ENCODE measurements around the gene MPRIP. TPM values are rescaled to one million over a fixed set of nuclear protein-coding genes. Genes with fewer than 3 reads are reported as not detected.

The MPRIP gene
- total RNA-seq, 1 experiment from 2014 or later, result 199 TPM

- H3K4me1 ChIP-seq (replicated peaks), result peaks cover 28% of the 10 kb centered on the region
- DNase-seq (ENCODE audit: low read depth in 1 of 2, low spot score in 2 of 2), result no peak
Observed at GRCh38 chr17:17071531-17072360, 29.5 kb downstream of the MPRIP start.

DNA sequence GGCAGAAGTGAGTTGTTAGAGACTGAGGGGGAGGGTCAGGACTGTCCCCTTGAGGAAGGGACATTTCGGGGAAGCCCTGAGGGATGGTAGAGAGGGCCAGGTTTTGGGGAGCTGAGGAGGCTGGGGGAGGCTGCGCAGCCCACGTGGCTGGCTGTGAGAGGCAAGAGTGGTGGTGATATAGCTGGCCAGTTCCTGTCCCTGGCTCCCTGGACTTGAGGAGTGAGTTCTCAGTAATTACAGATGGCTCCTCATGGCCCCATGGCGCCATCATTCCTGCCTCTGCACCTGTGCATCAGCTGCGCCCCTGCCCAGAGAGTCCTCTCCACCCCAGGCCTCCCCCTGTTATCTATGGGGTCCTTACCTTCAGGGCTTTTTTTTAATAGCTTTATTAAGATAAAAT is 30.3 kb downstream of the MPRIP start:
- no peak for DNase-seq (ENCODE audit: low read depth in 1 of 2, low spot score in 2 of 2)
- Histone ChIP-seq H3K36me3 (peaks cover 78% of the 10 kb centered on the region), H3K27ac (no peak overlapping the region), H3K27me3 (replicated peaks) (no peaks in the 10 kb centered on the region), H3K4me1 (replicated peaks) (peaks cover 22% of the 10 kb centered on the region), H3K4me3 (no peak overlapping the region), H3K9me3 (replicated peaks) (no peaks in the 10 kb centered on the region)

More at GRCh38 chr17:17071531-17072360, 29.5 kb downstream of the MPRIP start:
- Histone ChIP-seq H3K9me3 (replicated peaks) (no peaks in the 10 kb centered on the region), H3K4me3 (no peak overlapping the region), H3K36me3 (peaks cover 75% of the 10 kb centered on the region), H3K27me3 (replicated peaks) (no peaks in the 10 kb centered on the region), H3K27ac (no peak overlapping the region)

- Histone ChIP-seq H3K4me1 (replicated peaks) (peaks cover 22% of the 10 kb centered on the region), H3K27me3 (replicated peaks) (no peaks in the 10 kb centered on the region), H3K4me3 (no peak overlapping the region), H3K36me3 (peaks cover 83% of the 10 kb centered on the region), H3K9me3 (replicated peaks) (no peaks in the 10 kb centered on the region), H3K27ac (no peak overlapping the region)
- DNase-seq (ENCODE audit: low read depth in 1 of 2, low spot score in 2 of 2), result no peak
Observed at GRCh38 chr17:17073030-17073564, 30.8 kb downstream of the MPRIP start.

DNA sequence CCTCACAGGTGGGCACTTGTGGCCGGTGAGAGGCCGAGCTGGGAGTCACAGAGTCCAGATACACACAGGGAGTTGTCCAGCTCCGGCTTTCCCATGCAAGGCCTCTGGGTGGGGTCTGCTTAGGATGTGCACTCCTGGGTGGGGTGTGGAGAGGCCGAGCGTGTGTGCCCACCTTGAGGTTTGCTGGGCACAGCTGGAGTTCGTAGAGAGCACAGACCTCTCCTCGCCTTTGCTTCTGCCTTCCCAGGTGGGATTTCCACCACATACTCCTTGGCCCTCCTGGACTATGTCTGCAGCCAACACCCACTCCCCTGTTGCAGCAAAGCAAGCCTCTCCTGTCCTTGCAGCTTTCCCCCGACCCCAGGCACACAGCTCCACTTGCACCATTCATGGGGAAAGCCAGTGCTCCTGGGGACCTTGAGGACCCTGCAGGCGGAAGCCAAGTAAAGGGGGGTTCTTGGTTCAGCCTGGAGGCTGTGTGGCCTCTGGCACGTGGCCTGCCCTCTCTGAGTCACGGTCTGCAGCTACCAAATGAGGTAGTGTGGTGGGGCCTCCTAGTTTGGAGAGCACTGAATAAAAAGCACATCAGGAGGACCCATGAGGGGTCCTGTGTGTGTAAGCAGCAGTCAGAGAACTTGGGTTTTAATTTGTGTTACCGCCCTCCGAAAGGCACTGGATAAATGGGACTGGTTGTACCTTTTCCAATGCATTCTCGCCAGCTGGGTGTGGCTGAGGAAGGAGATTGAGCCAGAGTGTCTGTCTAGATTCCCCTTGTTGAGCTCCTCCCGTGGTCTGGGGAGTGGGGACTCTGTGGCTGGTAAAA is 31.5 kb downstream of the MPRIP start:
- Histone ChIP-seq H3K4me1 (replicated peaks) (peaks cover 22% of the 10 kb centered on the region), H3K27ac (no peak overlapping the region), H3K4me3 (no peak overlapping the region), H3K36me3 (peaks cover 90% of the 10 kb centered on the region), H3K9me3 (replicated peaks) (no peaks in the 10 kb centered on the region), H3K27me3 (replicated peaks) (no peaks in the 10 kb centered on the region)
- no peak for DNase-seq (ENCODE audit: low read depth in 1 of 2, low spot score in 2 of 2)

GRCh38 chr17:17075125-17075781 is 33.0 kb downstream of the MPRIP start:
- DNase-seq (ENCODE audit: low read depth in 1 of 2, low spot score in 2 of 2), result no peak

DNA sequence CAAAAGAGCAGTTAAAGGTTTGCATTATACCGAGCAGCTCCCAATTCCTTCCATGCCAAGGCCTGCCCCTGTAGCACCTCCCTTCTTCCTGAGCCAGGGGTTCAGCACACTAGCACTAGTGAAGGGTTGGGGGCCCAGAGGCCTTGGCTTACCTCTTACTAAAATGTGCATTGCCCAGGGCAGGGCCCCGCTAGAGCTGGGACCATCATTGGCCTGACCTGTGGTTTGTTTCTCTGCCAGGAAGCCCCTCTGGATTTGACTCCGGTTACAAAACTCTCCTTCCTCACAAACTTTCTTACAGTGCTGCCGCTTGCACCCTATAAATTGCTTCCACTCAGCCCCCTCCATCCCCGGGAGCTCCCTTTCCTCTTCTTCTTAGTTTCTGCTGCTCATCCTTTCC is 33.8 kb downstream of the MPRIP start:
- H3K27ac ChIP-seq, result no peak overlapping the region
- H3K4me1 ChIP-seq (replicated peaks), result peaks cover 18% of the 10 kb centered on the region
- no peak overlapping the region for H3K4me3 ChIP-seq
- DNase-seq (ENCODE audit: low read depth in 1 of 2, low spot score in 2 of 2), result no peak
- no peaks in the 10 kb centered on the region for H3K9me3 ChIP-seq (replicated peaks)
- peaks cover 97% of the 10 kb centered on the region for H3K36me3 ChIP-seq
- no peaks in the 10 kb centered on the region for H3K27me3 ChIP-seq (replicated peaks)

More at GRCh38 chr17:17075125-17075781, 33.0 kb downstream of the MPRIP start:
- no peaks in the 10 kb centered on the region for H3K27me3 ChIP-seq (replicated peaks)
- no peak overlapping the region for H3K4me3 ChIP-seq
- no peak overlapping the region for H3K27ac ChIP-seq
- peaks cover 98% of the 10 kb centered on the region for H3K36me3 ChIP-seq
- no peaks in the 10 kb centered on the region for H3K9me3 ChIP-seq (replicated peaks)
- H3K4me1 ChIP-seq (replicated peaks), result peaks cover 22% of the 10 kb centered on the region

DNA sequence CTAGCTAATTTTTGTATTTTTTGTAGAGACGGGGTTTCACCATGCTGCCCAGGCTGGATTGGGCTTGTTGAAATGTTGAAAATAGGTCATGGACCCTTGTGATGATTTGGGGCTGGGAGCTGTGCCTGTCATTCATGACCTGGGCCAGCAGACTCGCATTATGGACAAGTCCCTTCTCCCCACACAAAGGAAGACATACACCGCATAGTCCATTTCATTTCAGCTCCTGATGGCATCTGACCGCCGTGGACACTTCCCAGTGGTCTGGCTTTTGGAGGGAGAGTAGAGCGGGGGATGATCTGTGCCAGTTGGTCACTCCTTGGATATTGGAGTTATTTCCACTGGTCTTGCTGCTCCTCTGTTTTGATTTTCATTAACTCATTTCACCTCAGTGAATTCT is 34.8 kb downstream of the MPRIP start:
- no peak for DNase-seq (ENCODE audit: low read depth in 1 of 2, low spot score in 2 of 2)
- H3K4me1 ChIP-seq (replicated peaks), result peaks cover 12% of the 10 kb centered on the region
- H3K4me3 ChIP-seq, result no peak overlapping the region
- H3K9me3 ChIP-seq (replicated peaks), result no peaks in the 10 kb centered on the region
- H3K27ac ChIP-seq, result no peak overlapping the region
- peaks cover 95% of the 10 kb centered on the region for H3K36me3 ChIP-seq
- no peaks in the 10 kb centered on the region for H3K27me3 ChIP-seq (replicated peaks)

DNA sequence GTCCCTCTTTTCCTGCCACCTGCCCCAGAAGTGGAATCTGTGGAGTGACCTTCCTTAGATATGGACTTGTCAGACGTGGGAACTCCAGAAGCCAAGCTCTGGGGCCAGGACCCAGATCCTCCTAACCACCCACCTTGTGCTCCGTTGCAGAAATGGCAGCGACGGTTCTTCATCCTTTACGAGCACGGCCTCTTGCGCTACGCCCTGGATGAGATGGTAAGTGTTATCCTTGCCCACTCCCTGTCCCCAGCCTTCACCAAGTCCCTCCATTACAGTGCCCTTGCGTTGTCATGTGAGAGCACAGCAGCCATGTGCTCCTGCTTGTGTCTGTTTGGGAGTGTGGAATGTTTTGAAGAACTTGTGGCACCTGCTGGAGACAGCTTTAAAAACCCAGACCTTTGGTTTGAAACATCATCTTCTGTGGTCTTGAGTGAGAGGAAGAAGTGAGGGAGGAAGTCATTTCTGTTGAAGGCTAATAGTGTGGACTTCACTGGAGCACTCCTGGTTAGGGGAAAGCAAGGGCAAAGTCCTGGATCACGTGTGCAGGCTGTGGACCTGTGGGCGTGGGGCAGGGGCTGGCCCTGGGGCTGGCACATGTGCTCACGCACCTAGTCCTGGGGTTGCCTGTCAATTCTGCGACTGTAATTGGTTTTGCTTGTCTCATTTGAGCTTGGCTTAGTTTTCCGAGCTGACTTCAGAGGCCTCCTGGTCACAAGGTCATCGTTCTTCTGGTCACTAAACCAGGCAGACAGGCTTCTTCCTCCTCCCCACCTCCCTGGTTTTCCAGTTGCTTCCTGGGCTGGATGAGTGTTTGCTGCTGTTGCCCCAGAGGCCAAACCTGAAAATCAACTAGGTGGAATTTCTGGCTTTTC is 35.8 kb downstream of the MPRIP start:
- Histone ChIP-seq H3K9me3 (replicated peaks) (no peaks in the 10 kb centered on the region), H3K4me3 (no peak overlapping the region), H3K36me3 (peaks cover 94% of the 10 kb centered on the region), H3K27me3 (replicated peaks) (no peaks in the 10 kb centered on the region), H3K4me1 (replicated peaks) (peaks cover 12% of the 10 kb centered on the region), H3K27ac (no peak overlapping the region)
- DNase-seq (ENCODE audit: low read depth in 1 of 2, low spot score in 2 of 2), result no peak

DNA sequence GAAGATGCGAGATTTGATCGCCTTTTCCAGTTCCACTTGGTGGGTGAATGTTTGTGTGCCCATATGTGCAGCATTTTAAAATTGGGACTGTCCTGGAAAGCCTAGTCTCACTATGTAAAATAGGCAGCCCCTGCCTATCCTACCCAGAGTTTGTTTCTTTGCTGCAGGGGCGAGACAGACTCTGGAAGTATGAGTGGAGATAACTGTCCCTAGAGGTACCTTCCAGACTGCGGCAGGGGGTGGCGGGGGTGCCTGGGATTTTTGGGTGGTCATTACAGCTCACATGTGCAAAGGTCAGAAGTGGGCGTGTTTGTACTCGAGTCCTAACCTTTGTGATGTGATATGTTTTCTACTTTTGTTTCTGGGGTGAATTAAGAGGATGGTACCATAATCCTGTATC is 36.6 kb downstream of the MPRIP start:
- Histone ChIP-seq H3K4me1 (replicated peaks) (peaks cover 4% of the 10 kb centered on the region), H3K9me3 (replicated peaks) (no peaks in the 10 kb centered on the region), H3K4me3 (no peak overlapping the region), H3K27me3 (replicated peaks) (no peaks in the 10 kb centered on the region), H3K27ac (no peak overlapping the region), H3K36me3 (peaks cover 94% of the 10 kb centered on the region)
- DNase-seq (ENCODE audit: low read depth in 1 of 2, low spot score in 2 of 2), result no peak

- Histone ChIP-seq H3K36me3 (peaks cover 94% of the 10 kb centered on the region), H3K27ac (no peak overlapping the region), H3K4me1 (replicated peaks) (no peaks in the 10 kb centered on the region), H3K9me3 (replicated peaks) (no peaks in the 10 kb centered on the region), H3K27me3 (replicated peaks) (no peaks in the 10 kb centered on the region), H3K4me3 (no peak overlapping the region)
- DNase-seq (ENCODE audit: low read depth in 1 of 2, low spot score in 2 of 2), result no peak
Observed at GRCh38 chr17:17079336-17079735, 37.1 kb downstream of the MPRIP start.

DNA sequence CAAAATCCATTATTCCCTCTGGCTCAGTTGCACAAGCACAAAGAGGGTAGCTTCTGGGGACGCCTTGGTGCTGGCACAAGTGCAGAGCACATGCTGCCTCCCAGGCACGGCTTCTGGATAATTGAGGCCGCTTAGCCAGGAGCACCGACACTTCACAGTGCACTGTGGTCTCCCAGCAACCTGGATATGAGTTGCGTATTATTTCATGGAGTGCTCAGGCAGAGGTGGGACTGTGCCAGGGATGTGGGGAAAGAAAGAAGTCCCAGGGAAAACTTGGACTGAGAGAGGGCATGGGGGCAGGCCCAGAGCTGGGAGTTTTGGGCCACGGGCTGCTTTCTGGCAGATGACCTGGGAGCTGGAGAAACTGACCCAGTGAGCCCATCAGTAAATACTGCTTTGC is 37.5 kb downstream of the MPRIP start:
- Histone ChIP-seq H3K27ac (no peak overlapping the region), H3K36me3 (peaks cover 94% of the 10 kb centered on the region), H3K27me3 (replicated peaks) (no peaks in the 10 kb centered on the region), H3K4me3 (no peak overlapping the region), H3K4me1 (replicated peaks) (no peaks in the 10 kb centered on the region), H3K9me3 (replicated peaks) (no peaks in the 10 kb centered on the region)
- DNase-seq (ENCODE audit: low read depth in 1 of 2, low spot score in 2 of 2), result no peak

GRCh38 chr17:17080181-17080631 is 37.9 kb downstream of the MPRIP start:
- no peak overlapping the region for H3K27ac ChIP-seq

GRCh38 chr17:17080781-17081180 is 38.5 kb downstream of the MPRIP start:
- H3K9me3 ChIP-seq (replicated peaks), result no peaks in the 10 kb centered on the region
- peaks cover 94% of the 10 kb centered on the region for H3K36me3 ChIP-seq
- no peak overlapping the region for H3K4me3 ChIP-seq
- no peak overlapping the region for H3K27ac ChIP-seq
- no peaks in the 10 kb centered on the region for H3K4me1 ChIP-seq (replicated peaks)
- DNase-seq (ENCODE audit: low read depth in 1 of 2, low spot score in 2 of 2), result no peak
- H3K27me3 ChIP-seq (replicated peaks), result no peaks in the 10 kb centered on the region

More at GRCh38 chr17:17080181-17080631, 37.9 kb downstream of the MPRIP start:
- Histone ChIP-seq H3K4me1 (replicated peaks) (no peaks in the 10 kb centered on the region), H3K36me3 (peaks cover 94% of the 10 kb centered on the region), H3K9me3 (replicated peaks) (no peaks in the 10 kb centered on the region), H3K27me3 (replicated peaks) (no peaks in the 10 kb centered on the region), H3K4me3 (no peak overlapping the region)
- DNase-seq (ENCODE audit: low read depth in 1 of 2, low spot score in 2 of 2), result no peak

Measured in SJSA1 (cell line).